DOHH2 (cell line): Measurements from ENCODE around the gene CDK4.
A peak's percentile ranks its signal among the peaks of the same experiment; 100 is the strongest.

Source experiments
- H3F3A ChIP-seq: fragments of 200-600 bp; sonication (generic), shearing (Covaris generic); 2 replicates; pipeline ENCODE4 v1.6.0; 2016; ENCODE audit warnings: antibody characterized with exemption, mild to moderate bottlenecking; ENCODE audit not compliant: control insufficient read depth, insufficient read depth
- H3K27ac ChIP-seq: fragments of 200-600 bp; sonication (generic); 2 replicates; pipeline ENCODE4 v1.5.1; 2014; ENCODE audit warnings: low read depth, mild to moderate bottlenecking, low read length, moderate library complexity
- H3K27me3 ChIP-seq: fragments of 200-600 bp; sonication (generic); 2 replicates; pipeline ENCODE4 v1.6.1; 2014; ENCODE audit warnings: mild to moderate bottlenecking, low read length, mixed read lengths; ENCODE audit not compliant: control insufficient read depth
- H3K36me3 ChIP-seq: fragments of 200-600 bp; sonication (generic); 2 replicates; pipeline ENCODE4 v1.6.1; 2014; ENCODE audit warnings: mild to moderate bottlenecking, low read length, moderate library complexity, mixed read lengths; ENCODE audit not compliant: control insufficient read depth
- H3K4me1 ChIP-seq: fragments of 200-600 bp; sonication (generic); 2 replicates; pipeline ENCODE4 v1.6.1; 2014; ENCODE audit warnings: mild to moderate bottlenecking, low read length, mixed read lengths; ENCODE audit not compliant: control insufficient read depth
- H3K4me2 ChIP-seq: fragments of 200-600 bp; sonication (generic); 2 replicates; pipeline ENCODE4 v1.6.0; 2014; ENCODE audit warnings: mild to moderate bottlenecking, low read length, moderate library complexity
- H3K4me3 ChIP-seq: fragments of 200-600 bp; sonication (generic); 2 replicates; pipeline ENCODE4 v1.5.1; 2014; ENCODE audit warnings: mild to moderate bottlenecking, low read length, mixed read lengths
- H3K79me2 ChIP-seq: fragments of 200-600 bp; sonication (generic); 2 replicates; pipeline ENCODE4 v1.6.1; 2014; ENCODE audit warnings: mild to moderate bottlenecking, low read length, mixed read lengths; ENCODE audit not compliant: control insufficient read depth
- H3K9me2 ChIP-seq: fragments of 200-600 bp; sonication (generic); replicated peaks from 2 replicates; pipeline ENCODE4 v1.6.1; 2014; ENCODE audit warnings: mild to moderate bottlenecking, low read length, mixed read lengths; ENCODE audit not compliant: control insufficient read depth
- H3K9me3 ChIP-seq: fragments of 200-600 bp; sonication (generic); 2 replicates; pipeline ENCODE4 v1.6.1; 2014; ENCODE audit warnings: antibody characterized with exemption, low read length, mixed read lengths; ENCODE audit not compliant: control insufficient read depth, insufficient read depth
- H4K20me1 ChIP-seq: fragments of 200-600 bp; sonication (generic); 2 replicates; pipeline ENCODE4 v1.6.0; 2014; ENCODE audit warnings: low read depth, mild to moderate bottlenecking, antibody characterized with exemption, low read length, moderate library complexity; ENCODE audit not compliant: control insufficient read depth, insufficient read depth
- CTCF ChIP-seq: fragments of 200-600 bp; sonication (generic); IDR thresholded peaks from one replicate; pipeline ENCODE4 v1.5.1; 2014; ENCODE audit warnings: antibody characterized with exemption, mild to moderate bottlenecking, low read depth, low read length; ENCODE audit not compliant: poor library complexity, severe bottlenecking
- EZH2phosphoT487 ChIP-seq: fragments of 200-600 bp; sonication (generic); IDR thresholded peaks from 2 replicates; pipeline ENCODE4 v1.6.1; 2017; ENCODE audit warnings: borderline replicate concordance, mild to moderate bottlenecking, antibody characterized with exemption, low read length, moderate library complexity, mixed read lengths

CDK4 gene

DNA sequence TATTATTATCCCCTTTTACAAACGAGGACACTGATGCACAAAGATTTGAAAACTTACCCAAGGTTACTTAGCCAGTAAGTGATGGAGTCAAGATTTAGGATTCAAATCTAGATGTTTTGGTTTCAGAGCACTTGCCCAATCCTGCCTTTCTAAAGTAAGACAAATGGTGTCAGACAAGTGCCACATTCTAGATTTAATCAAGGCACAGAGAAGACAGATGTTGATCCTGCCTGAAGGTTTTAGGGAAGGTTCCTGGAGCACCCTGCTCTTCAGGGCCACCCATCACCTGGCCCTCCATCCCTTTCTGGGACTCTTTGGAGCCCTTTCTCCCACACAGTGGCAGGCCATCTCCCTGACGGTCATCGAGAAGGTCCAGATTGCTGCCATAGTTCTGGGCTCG lies 5.7 kb upstream of the CDK4 start:
- Histone ChIP-seq H3F3A (peaks cover 28% of the 10 kb centered on the region), H3K9me2 (no peaks in the 10 kb centered on the region), H3K4me2 (no peak overlapping the region), H3K4me3 (no peak overlapping the region), H3K4me1 (peaks cover 38% of the 10 kb centered on the region), H3K36me3 (peaks cover 51% of the 10 kb centered on the region), H3K27ac (no peak overlapping the region), H3K27me3 (no peaks in the 10 kb centered on the region), H4K20me1 (peaks cover 16% of the 10 kb centered on the region; the same call in 1 of the 2 replicates), H3K79me2 (peaks cover 53% of the 10 kb centered on the region), H3K9me3 (no peaks in the 10 kb centered on the region)
- TF ChIP-seq EZH2phosphoT487: no peak
- TF ChIP-seq CTCF: no peak

GRCh38 chr12:57756406-57757341 lies 4.6 kb upstream of the CDK4 start:
- Histone ChIP-seq H3K4me2 (peak overlapping the region; percentile 96), H3K9me3 (no peaks in the 10 kb centered on the region), H3F3A (peaks cover 19% of the 10 kb centered on the region), H3K27me3 (no peaks in the 10 kb centered on the region), H3K4me1 (peaks cover 41% of the 10 kb centered on the region), H3K27ac (peak overlapping the region; percentile 79), H4K20me1 (peaks cover 16% of the 10 kb centered on the region; the same call in 1 of the 2 replicates), H3K9me2 (no peaks in the 10 kb centered on the region), H3K36me3 (peaks cover 55% of the 10 kb centered on the region), H3K79me2 (peaks cover 61% of the 10 kb centered on the region), H3K4me3 (peak overlapping the region; percentile 88)
- TF ChIP-seq EZH2phosphoT487 (no peak), CTCF (peak; percentile 96)

- no peaks in the 10 kb centered on the region for H3K9me3 ChIP-seq
- H3K27ac ChIP-seq: peak overlapping the region; percentile 79
Measured at GRCh38 chr12:57755454-57756372, 3.6 kb upstream of the CDK4 start.

More at GRCh38 chr12:57755454-57756372, 3.6 kb upstream of the CDK4 start:
- Histone ChIP-seq H3K79me2 (peaks cover 70% of the 10 kb centered on the region), H3K27me3 (no peaks in the 10 kb centered on the region), H4K20me1 (peaks cover 13% of the 10 kb centered on the region; the same call in 1 of the 2 replicates), H3K9me2 (no peaks in the 10 kb centered on the region), H3K36me3 (peaks cover 57% of the 10 kb centered on the region), H3K4me3 (peak overlapping the region; percentile 88), H3K4me2 (peak overlapping the region; percentile 96), H3F3A (peaks cover 19% of the 10 kb centered on the region), H3K4me1 (peaks cover 46% of the 10 kb centered on the region)
- TF ChIP-seq CTCF: no peak
- no peak for TF ChIP-seq EZH2phosphoT487
